T-helper 2 cell treated with Interferon-gamma antibody and Interleukin-4, amounts not matched to agents 5 μg/mL and 100 μg/mL, for 36 hours (primary cell): ENCODE results near the gene PTCH2.
"Not testable (repeated sequence)": the region's sequence is repeated elsewhere in the genome, so short reads cannot be mapped to it uniquely, and the experiment has no call there.

Experiments
- DNase-seq: peaks from one replicate; pipeline ENCODE4 v3.0.0; 2021; ENCODE audit warnings: low spot score
- H3K27ac Mint-ChIP-seq: one replicate; pipeline ENCODE4 v1.8.0; 2021; ENCODE audit warnings: mild to moderate bottlenecking, mixed read lengths
- H3K27me3 Mint-ChIP-seq: one replicate; pipeline ENCODE4 v1.8.0; 2021; ENCODE audit warnings: low read depth, mixed read lengths
- H3K36me3 Mint-ChIP-seq: one replicate; pipeline ENCODE4 v1.8.0; 2021; ENCODE audit warnings: low read depth, mixed read lengths
- H3K4me1 Mint-ChIP-seq: one replicate; pipeline ENCODE4 v1.8.0; 2021; ENCODE audit warnings: low read depth, mixed read lengths
- H3K4me3 Mint-ChIP-seq: one replicate; pipeline ENCODE4 v1.8.0; 2022; ENCODE audit warnings: mild to moderate bottlenecking, moderate library complexity, mixed read lengths
- H3K9me3 Mint-ChIP-seq: one replicate; pipeline ENCODE4 v1.8.0; 2021; ENCODE audit warnings: mixed read lengths

Gene PTCH2

GRCh38 chr1:44831516-44831915 lies 11.5 kb downstream of the PTCH2 start:
- DNase-seq, result no peak
- Mint-ChIP-seq H3K27ac (no peak overlapping the region), H3K4me3 (no peak overlapping the region)

GRCh38 chr1:44830900-44831304 lies 12.2 kb downstream of the PTCH2 start:
- H3K36me3 Mint-ChIP-seq, result no peaks in the 10 kb centered on the region
- H3K4me3 Mint-ChIP-seq, result no peak overlapping the region
- H3K27ac Mint-ChIP-seq, result no peak overlapping the region

More at GRCh38 chr1:44831516-44831915, 11.5 kb downstream of the PTCH2 start:
- Mint-ChIP-seq H3K27me3 (no peaks in the 10 kb centered on the region), H3K36me3 (no peaks in the 10 kb centered on the region), H3K4me1 (peaks cover 11% of the 10 kb centered on the region), H3K9me3 (no peaks in the 10 kb centered on the region)

GRCh38 chr1:44829506-44830384 lies 13.3 kb downstream of the PTCH2 start:
- DNase-seq, result no peak
- Mint-ChIP-seq H3K27me3 (no peaks in the 10 kb centered on the region), H3K27ac (no peak overlapping the region), H3K4me1 (peaks cover 6% of the 10 kb centered on the region), H3K9me3 (no peaks in the 10 kb centered on the region), H3K4me3 (no peak overlapping the region), H3K36me3 (no peaks in the 10 kb centered on the region)

More at GRCh38 chr1:44830900-44831304, 12.2 kb downstream of the PTCH2 start:
- no peaks in the 10 kb centered on the region for H3K27me3 Mint-ChIP-seq
- no peak for DNase-seq
- no peaks in the 10 kb centered on the region for H3K9me3 Mint-ChIP-seq
- peaks cover 11% of the 10 kb centered on the region for H3K4me1 Mint-ChIP-seq

DNA sequence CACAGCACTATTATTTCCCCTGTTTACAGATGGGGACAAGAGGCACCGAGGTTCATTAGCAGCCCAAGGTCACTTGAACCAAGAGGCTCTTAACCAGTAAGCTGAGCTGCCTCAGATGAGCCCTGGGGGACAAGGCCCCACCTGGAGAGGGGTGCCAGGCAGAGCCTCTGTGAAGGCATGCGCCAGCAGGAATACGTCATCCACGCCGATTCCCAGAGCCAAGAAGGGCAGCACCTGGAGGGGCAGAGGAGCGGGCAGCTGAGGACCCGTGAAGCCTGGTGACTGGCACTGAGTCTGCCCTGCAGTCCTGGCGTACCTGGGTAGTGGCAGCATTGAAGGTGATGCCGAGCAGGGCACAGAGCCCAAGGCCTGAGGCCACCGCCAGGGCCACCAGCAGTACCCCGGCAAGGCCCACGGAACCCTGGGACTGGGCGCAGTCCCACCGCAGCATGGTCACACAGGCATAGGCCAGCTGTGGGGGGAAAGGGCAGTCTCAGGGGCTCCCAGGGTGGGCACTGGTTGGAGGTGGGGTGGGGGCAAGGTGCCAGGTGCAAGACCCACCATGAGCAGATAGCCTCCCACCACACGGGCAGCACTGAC lies 14.1 kb downstream of the PTCH2 start:
- H3K9me3 Mint-ChIP-seq, result no peaks in the 10 kb centered on the region
- H3K4me3 Mint-ChIP-seq, result no peak overlapping the region
- peaks cover 3% of the 10 kb centered on the region for H3K4me1 Mint-ChIP-seq
- H3K27ac Mint-ChIP-seq, result no peak overlapping the region
- DNase-seq, result no peak
- H3K36me3 Mint-ChIP-seq, result no peaks in the 10 kb centered on the region
- H3K27me3 Mint-ChIP-seq, result no peaks in the 10 kb centered on the region

DNA sequence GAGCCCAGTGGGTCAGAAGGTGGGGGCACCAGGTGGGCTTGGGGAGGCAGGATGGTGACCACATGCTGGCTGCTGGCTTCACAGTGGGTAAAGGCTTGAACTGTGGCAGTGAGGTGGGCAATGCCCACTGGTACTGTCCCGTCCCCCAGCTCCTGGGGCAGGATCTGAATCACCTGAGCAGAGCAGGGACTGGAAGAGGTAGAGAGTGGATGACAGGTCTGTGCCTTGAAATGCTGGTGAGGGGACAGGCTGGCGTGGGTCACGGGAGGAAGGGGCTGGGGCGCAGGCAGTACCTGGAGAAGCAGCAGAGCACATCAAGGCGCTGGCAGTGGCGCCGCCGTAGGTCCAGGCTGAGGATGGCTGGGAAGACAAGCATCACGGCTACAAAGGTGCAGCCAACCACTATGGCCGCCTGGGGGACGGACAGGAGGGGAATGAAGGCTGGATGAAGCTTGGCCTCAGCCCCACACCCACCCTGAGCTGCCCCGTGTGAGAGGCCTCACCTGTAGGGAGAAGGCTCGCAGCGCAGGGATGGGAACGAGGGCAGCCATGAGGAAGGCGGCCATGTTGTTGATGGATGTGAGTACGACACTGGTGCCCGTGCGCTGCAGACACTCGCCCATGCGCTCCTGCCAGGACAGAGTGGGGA lies 14.9 kb downstream of the PTCH2 start:
- Mint-ChIP-seq H3K4me3 (no peak overlapping the region), H3K9me3 (no peaks in the 10 kb centered on the region), H3K27ac (no peak overlapping the region), H3K36me3 (no peaks in the 10 kb centered on the region), H3K27me3 (no peaks in the 10 kb centered on the region), H3K4me1 (peaks cover 3% of the 10 kb centered on the region)
- no peak for DNase-seq

- H3K27ac Mint-ChIP-seq, result no peak overlapping the region
- no peak for DNase-seq
- H3K27me3 Mint-ChIP-seq, result no peaks in the 10 kb centered on the region
- H3K4me1 Mint-ChIP-seq, result peaks cover 3% of the 10 kb centered on the region
- H3K4me3 Mint-ChIP-seq, result no peak overlapping the region
- no peaks in the 10 kb centered on the region for H3K9me3 Mint-ChIP-seq
- H3K36me3 Mint-ChIP-seq, result no peaks in the 10 kb centered on the region
Observed at GRCh38 chr1:44827197-44828002, 15.7 kb downstream of the PTCH2 start.

DNA sequence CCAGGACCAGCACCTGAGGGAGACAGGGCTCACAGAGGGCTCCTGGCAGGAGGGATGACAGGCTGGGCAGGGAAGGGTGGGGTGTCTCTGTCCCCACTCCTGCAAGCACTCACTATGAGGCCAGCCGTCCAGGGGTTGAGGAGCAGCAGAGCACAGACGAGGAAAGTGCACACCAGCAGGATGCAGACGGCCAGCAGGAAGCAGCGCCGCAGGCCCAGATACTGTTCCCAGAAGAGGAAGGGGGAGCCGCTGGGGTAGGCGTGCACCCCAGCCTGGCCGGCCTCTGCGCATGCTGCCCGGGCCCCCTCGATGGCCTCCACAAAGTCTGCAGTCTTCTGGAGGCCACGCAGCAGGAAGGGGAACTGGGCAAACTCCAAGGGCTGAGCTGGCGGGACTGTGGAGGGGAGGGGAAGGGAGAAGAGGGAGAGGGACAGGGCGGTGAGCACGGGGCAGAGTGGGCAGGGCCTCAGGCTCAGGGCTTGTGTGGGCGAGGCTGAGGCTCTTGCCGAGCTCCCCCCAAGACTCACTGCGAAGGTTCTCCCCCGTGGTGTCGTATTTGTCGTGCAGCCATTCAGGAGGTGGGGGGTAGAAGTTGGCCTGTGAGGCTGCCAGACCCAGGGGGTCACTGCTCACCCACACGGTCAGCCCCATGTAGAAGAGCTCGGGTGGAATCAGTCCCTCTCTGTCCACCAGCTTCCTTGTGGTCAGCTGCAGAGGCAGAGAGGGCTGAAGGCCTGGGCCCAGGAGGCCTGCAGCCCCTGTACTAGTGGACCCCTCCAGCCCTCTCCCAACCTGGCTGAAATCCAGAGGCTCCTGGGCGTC lies 16.5 kb downstream of the PTCH2 start:
- Mint-ChIP-seq H3K9me3 (no peaks in the 10 kb centered on the region), H3K36me3 (no peaks in the 10 kb centered on the region), H3K27me3 (no peaks in the 10 kb centered on the region), H3K4me3 (no peak overlapping the region), H3K4me1 (peaks cover 3% of the 10 kb centered on the region), H3K27ac (no peak overlapping the region)
- DNase-seq, result no peak

- H3K27me3 Mint-ChIP-seq, H3K4me3 Mint-ChIP-seq, H3K27ac Mint-ChIP-seq, H3K36me3 Mint-ChIP-seq, DNase-seq, H3K9me3 Mint-ChIP-seq: not testable (repeated sequence)
- peaks cover 14% of the 10 kb centered on the region for H3K4me1 Mint-ChIP-seq
Observed at GRCh38 chr1:44824392-44824791, 18.7 kb downstream of the PTCH2 start.

DNA sequence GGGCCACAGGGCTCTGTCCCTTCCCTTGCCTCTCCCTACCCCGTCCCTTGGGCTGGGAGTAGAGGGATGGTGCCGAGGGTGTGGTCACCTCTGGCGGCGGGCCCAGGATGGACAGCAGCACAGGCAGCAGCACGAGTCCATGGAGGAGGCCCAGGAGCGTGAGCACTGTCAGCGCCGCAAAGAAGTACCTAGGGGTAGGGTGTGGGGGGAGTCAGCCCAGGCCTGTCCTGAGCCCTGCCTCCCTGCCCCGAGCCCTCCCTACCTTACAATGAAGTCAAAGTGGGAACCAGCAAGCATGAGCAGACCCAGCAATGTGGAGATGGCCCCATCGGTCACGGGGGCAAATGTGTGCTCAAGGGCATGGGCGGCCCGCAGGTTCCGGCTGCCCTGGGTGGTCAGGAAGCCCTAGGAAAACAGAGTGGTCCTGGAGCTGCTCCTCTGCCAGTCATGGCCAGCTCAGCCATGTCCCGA lies 20.0 kb downstream of the PTCH2 start:
- Mint-ChIP-seq H3K9me3 (no peaks in the 10 kb centered on the region), H3K27ac (no peak overlapping the region), H3K27me3 (no peaks in the 10 kb centered on the region), H3K4me3 (no peak overlapping the region), H3K4me1 (peaks cover 23% of the 10 kb centered on the region), H3K36me3 (no peaks in the 10 kb centered on the region)
- no peak for DNase-seq

DNA sequence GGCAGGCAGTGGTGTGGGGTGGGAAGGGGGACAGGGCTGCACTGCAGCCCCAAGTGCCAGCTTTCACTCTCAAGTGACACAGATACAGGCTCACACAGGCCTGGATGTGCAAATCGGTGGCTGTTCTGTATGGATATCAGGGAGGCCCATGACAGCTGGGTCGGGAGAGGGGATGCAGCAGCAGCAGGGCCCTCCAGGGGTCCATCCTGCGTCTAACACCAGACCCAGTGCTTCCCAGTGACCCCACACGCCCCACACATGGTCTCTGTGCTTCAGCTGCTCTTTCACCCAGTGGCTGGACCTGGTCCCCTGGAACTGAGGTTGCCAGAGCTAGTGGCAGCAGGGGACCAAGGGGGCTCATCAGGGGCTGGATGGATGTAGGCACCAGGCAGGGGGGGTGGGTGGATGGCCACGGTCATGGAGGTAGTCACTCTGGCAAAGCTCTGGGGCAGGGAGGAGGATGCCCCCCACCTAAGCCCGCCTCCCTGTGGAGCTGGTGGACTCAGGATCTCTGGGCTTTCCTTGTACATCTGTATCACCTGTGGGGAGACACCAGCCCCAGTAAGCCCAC lies 20.8 kb downstream of the PTCH2 start:
- Mint-ChIP-seq H3K27ac (no peak overlapping the region), H3K4me3 (no peak overlapping the region), H3K4me1 (peaks cover 27% of the 10 kb centered on the region), H3K9me3 (no peaks in the 10 kb centered on the region), H3K27me3 (no peaks in the 10 kb centered on the region), H3K36me3 (peaks cover 3% of the 10 kb centered on the region)
- DNase-seq, result no peak

DNA sequence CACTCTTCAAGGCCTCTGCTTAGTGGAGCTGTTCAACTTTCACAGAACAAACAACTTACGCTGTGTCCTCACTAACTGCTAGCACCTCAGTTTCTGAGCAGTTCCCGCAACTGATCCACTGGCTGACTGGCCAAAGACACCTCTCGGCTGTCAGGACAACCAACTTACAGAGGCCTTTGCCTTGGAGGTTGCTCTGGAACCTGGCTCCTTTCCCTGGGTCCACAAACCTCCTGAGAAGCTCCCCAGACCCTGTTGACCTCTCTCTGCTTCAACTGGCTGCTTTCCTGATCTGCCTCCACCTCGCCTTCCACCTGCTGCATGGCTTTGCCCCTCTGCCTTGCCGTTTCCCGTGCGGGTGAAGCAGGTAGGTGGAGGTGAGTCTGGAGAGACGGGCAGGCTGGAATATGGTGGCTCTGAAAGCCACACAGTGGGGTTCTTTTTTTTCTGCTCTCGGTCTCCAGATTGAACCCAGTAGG lies 21.8 kb downstream of the PTCH2 start:
- Mint-ChIP-seq H3K27ac (peak overlapping the region; percentile 50), H3K4me3 (peak overlapping the region; percentile 87), H3K9me3 (no peaks in the 10 kb centered on the region), H3K27me3 (no peaks in the 10 kb centered on the region), H3K4me1 (peaks cover 27% of the 10 kb centered on the region), H3K36me3 (peaks cover 3% of the 10 kb centered on the region)
- no peak for DNase-seq

DNA sequence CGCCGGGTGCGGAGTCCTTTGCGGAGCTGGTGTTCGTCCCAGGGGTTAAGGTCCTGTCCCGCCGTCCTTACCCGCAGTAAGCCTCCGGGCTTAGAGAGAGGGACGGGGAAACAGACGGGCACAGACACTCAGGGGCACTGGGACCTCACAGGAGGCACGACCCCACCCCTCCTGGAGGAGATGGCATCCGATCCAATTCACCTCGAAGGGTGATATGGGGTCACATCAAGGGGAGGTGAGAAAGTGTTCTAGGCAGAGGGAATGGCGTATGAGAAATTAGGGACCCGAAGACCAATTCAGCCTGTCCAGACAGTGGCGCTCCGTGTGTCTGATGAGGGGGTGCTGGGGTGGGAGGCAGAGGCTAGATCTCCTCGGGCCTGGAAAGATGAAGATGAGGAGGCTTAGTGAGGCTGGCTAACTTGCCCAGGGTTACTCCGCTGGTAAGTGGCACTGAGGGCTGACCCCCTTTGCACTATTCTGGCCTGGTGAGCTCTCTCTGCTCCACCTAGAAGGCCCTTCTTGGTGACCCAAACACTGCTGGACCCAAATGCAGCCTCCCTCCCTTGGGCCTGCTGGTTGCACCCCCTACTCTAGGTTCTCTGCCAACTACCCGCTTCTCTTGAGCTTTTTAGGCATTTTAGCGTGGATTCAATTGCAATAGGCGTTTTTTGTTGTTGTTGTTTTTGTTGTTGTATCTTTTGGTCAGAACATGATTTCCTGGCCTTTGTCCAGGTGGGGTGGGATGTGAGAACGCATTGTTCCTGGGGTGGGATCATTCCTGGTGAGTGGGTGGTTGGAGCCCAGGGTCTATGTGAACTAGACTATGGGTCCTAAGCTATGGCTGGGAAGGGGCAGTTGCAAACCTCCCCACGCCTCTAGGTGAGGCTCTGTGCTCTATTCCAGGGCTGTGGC lies 22.5 kb downstream of the PTCH2 start:
- no peak for DNase-seq
- Mint-ChIP-seq H3K36me3 (peaks cover 7% of the 10 kb centered on the region), H3K27ac (peak overlapping the region; percentile 98), H3K4me1 (peaks cover 25% of the 10 kb centered on the region), H3K27me3 (no peaks in the 10 kb centered on the region), H3K4me3 (peak overlapping the region; percentile 87), H3K9me3 (no peaks in the 10 kb centered on the region)
